ENCODE measurements around the gene LIMS2.

Gene LIMS2

GRCh38 chr2:127678531-127678930, 3.2 kb upstream of the LIMS2 start:
- DNase-seq (ENCODE audit: low read depth in 2 of 3, low spot score in 1 of 3): no peak

GRCh38 chr2:127676906-127677305, 1.6 kb upstream of the LIMS2 start:
- DNase-seq (ENCODE audit: low read depth in 2 of 3, low spot score in 1 of 3): no peak

- DNase-seq (ENCODE audit: low read depth in 2 of 3, low spot score in 1 of 3): no peak
These were observed 805 bp downstream of the LIMS2 start for GRCh38 chr2:127674241-127675209.

GRCh38 chr2:127673291-127674069, 1.9 kb downstream of the LIMS2 start:
- DNase-seq (ENCODE audit: low read depth in 2 of 3, low spot score in 1 of 3): no peak

GRCh38 chr2:127672341-127673224, 2.7 kb downstream of the LIMS2 start:
- no peak for DNase-seq (ENCODE audit: low read depth in 2 of 3, low spot score in 1 of 3)

GRCh38 chr2:127671557-127672302, 3.6 kb downstream of the LIMS2 start:
- no peak for DNase-seq (ENCODE audit: low read depth in 2 of 3, low spot score in 1 of 3)

GRCh38 chr2:127670957-127671290, 4.4 kb downstream of the LIMS2 start:
- DNase-seq (ENCODE audit: low read depth in 2 of 3, low spot score in 1 of 3): no peak

- DNase-seq (ENCODE audit: low read depth in 2 of 3, low spot score in 1 of 3): no peak
These were observed 5.0 kb downstream of the LIMS2 start for GRCh38 chr2:127670055-127670956.

- DNase-seq (ENCODE audit: low read depth in 2 of 3, low spot score in 1 of 3): no peak
These were observed 6.3 kb downstream of the LIMS2 start for GRCh38 chr2:127669056-127669455.

- DNase-seq (ENCODE audit: low read depth in 2 of 3, low spot score in 1 of 3): no peak
These were observed 9.9 kb downstream of the LIMS2 start for GRCh38 chr2:127665267-127665893.

GRCh38 chr2:127664895-127665225, 10.5 kb downstream of the LIMS2 start:
- no peak for DNase-seq (ENCODE audit: low read depth in 2 of 3, low spot score in 1 of 3)

GRCh38 chr2:127664065-127664894, 11.1 kb downstream of the LIMS2 start:
- DNase-seq (ENCODE audit: low read depth in 2 of 3, low spot score in 1 of 3): no peak

GRCh38 chr2:127663566-127664064, 11.7 kb downstream of the LIMS2 start:
- DNase-seq (ENCODE audit: low read depth in 2 of 3, low spot score in 1 of 3): no peak

- no peak for DNase-seq (ENCODE audit: low read depth in 2 of 3, low spot score in 1 of 3)
These were observed 12.3 kb downstream of the LIMS2 start for GRCh38 chr2:127662937-127663565.

GRCh38 chr2:127661949-127662510, 13.3 kb downstream of the LIMS2 start:
- no peak for DNase-seq (ENCODE audit: low read depth in 2 of 3, low spot score in 1 of 3)

GRCh38 chr2:127661072-127661649, 14.2 kb downstream of the LIMS2 start:
- DNase-seq (ENCODE audit: low read depth in 2 of 3, low spot score in 1 of 3): no peak

- no peak for DNase-seq (ENCODE audit: low read depth in 2 of 3, low spot score in 1 of 3)
These were observed 15.1 kb downstream of the LIMS2 start for GRCh38 chr2:127660291-127660578.
